NB4 (cell line): ENCODE results near the gene ANKRD28.

Source experiments
- CTCF ChIP-seq: IDR thresholded peaks from one replicate; pipeline ENCODE4 v1.5.1; 2012; ENCODE audit warnings: low read depth, low read length
- POLR2A ChIP-seq: IDR thresholded peaks from 2 replicates; pipeline ENCODE4 v1.6.1; 2011; ENCODE audit warnings: mild to moderate bottlenecking; ENCODE audit not compliant: insufficient read length; ENCODE audit errors: extremely low read depth

GRCh38 chr3:15665510-15666150 lies 132.1 kb downstream of the ANKRD28 start:
- TF ChIP-seq CTCF = no peak
- no peak for TF ChIP-seq POLR2A
